ENCODE data around the gene ZSCAN16. TPM values are rescaled to one million over a fixed set of nuclear protein-coding genes. Genes with fewer than 3 reads are reported as not detected.

Gene ZSCAN16
- total and polyA plus RNA-seq, 2 experiments from 2014 or later, result 4.7 to 12.9 TPM

DNA sequence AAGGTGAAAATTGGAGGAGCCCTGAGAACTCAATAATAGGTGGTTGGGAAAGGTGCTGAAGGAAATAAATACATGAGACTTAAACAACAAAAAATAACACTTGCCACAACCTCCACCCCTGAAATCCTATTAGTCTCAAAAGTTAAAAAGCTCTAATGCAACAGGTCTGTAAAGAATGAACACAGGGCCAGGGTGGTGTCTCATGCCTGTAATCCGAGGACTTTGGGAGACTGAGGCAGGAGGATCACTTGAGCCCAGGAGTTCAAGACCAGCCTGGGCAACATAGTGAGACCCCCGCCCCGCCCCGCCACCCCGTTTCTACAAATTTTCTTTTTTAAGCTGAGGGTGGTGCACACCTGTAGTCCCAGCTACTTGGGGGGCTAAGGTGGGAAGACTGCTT is 16.2 kb downstream of the ZSCAN16 start:
- Histone ChIP-seq H3K4me2 (no peak overlapping the region), H3K27ac (ENCODE audit: low read depth) (no peak overlapping the region), H3K79me2 (replicated peaks; ENCODE audit: insufficient read depth) (peaks cover 47% of the 10 kb centered on the region), H4K20me1 (replicated peaks; ENCODE audit: insufficient read depth) (peaks cover 13% of the 10 kb centered on the region), H2AFZ (no peak overlapping the region), H3K4me3 (no peak overlapping the region), H3K9me2 (ENCODE audit: insufficient read depth) (no peaks in the 10 kb centered on the region), H3F3A (replicated peaks; ENCODE audit: low read depth) (no peaks in the 10 kb centered on the region), H3K4me1 (ENCODE audit: insufficient read depth) (peaks cover 19% of the 10 kb centered on the region), H3K27me3 (ENCODE audit: insufficient read depth) (peaks cover 26% of the 10 kb centered on the region), H3K36me3 (ENCODE audit: insufficient read depth) (peaks cover 6% of the 10 kb centered on the region; the same call in 1 of the 2 replicates)
- TF ChIP-seq ZNF114 (CRISPR knock-in tag; IDR thresholded peaks at IDR 0.05), result no peak
- no peak for TF ChIP-seq JUNB (IDR thresholded peaks at IDR 0.05; ENCODE audit: unreplicated experiment)
- no peak for TF ChIP-seq EZH2 (IDR thresholded peaks at IDR 0.05; ENCODE audit: low read depth, unreplicated experiment)
- no peak for TF ChIP-seq STAT1 (IDR thresholded peaks at IDR 0.05; ENCODE audit: unreplicated experiment)
- no peak for TF ChIP-seq ZNF462 (CRISPR knock-in tag; IDR thresholded peaks at IDR 0.05)
- no peak for TF ChIP-seq NANOG (IDR thresholded peaks at IDR 0.05; ENCODE audit: borderline replicate concordance)
- no peak for TF ChIP-seq ZNF331 (CRISPR knock-in tag; IDR thresholded peaks at IDR 0.05; ENCODE audit: low read depth)
- TF ChIP-seq CREB1 (CRISPR knock-in tag; IDR thresholded peaks at IDR 0.05; ENCODE audit: low read depth), result no peak
- TF ChIP-seq CTCF (conservative IDR thresholded peaks at IDR 0.05; ENCODE audit: low read depth in 2 of 2), result no peak
- TF ChIP-seq REST (IDR thresholded peaks at IDR 0.05; ENCODE audit: unreplicated experiment), result no peak
- peaks cover 17% of the 10 kb centered on the region for H3K4me1 Mint-ChIP-seq
- DNase-seq (ENCODE audit: low spot score) (no peak), ATAC-seq (no peak)
- peaks cover 17% of the 10 kb centered on the region for H3K27me3 Mint-ChIP-seq (ENCODE audit: insufficient read depth, low read depth, poor library complexity)
- H3K9me3 Mint-ChIP-seq, result no peaks in the 10 kb centered on the region
- H3K4me3 Mint-ChIP-seq, result peak overlapping the region; percentile 98
- H3K36me3 Mint-ChIP-seq (ENCODE audit: low read depth), result peaks cover 18% of the 10 kb centered on the region
- no peak overlapping the region for H3K27ac Mint-ChIP-seq
